Gastrocnemius medialis (tissue), 4 donors: ENCODE measurements around the gene MAPKAP1. TPM values are rescaled to one million over a fixed set of nuclear protein-coding genes. Genes with fewer than 3 reads are reported as not detected.
A peak's percentile ranks its signal among the peaks of the same experiment; 100 is the strongest.

Source experiments
- ATAC-seq, 2 donors: fragments of 150-250 bp; one replicate each; pipeline ENCODE4 v1.9.1; 2016
- DNase-seq, 2 donors: peaks; one replicate each; pipeline ENCODE4 v3.0.0-alpha.2; 2019
- H3K27ac ChIP-seq, 4 donors: fragments of 200-600 bp; sonication (generic); 1 replicate in 1 of 4; 2 replicates in 3 of 4; pipeline ENCODE4 v1.5.1; 2016 to 2018; ENCODE audit warnings: mild to moderate bottlenecking in 2 of 4, moderate library complexity in 1 of 4
- H3K27me3 ChIP-seq, 3 donors: fragments of 200-600 bp; sonication (generic) in 2 of 3; 1 replicate in 1 of 3; 2 replicates in 2 of 3; pipeline versions ENCODE4 v1.5.1 to v1.6.0; 2016 to 2019; ENCODE audit warnings: mild to moderate bottlenecking in 1 of 3, moderate library complexity in 1 of 3
- H3K36me3 ChIP-seq, 2 donors: fragments of 200-600 bp; sonication (generic) in 1 of 2; one replicate each; pipeline ENCODE4 v1.5.1; 2017 to 2018
- H3K4me1 ChIP-seq, 2 donors: fragments of 200-600 bp; sonication (generic) in 1 of 2; one replicate each; pipeline ENCODE4 v1.5.1; 2016 to 2017; ENCODE audit warnings: mild to moderate bottlenecking in 2 of 2
- H3K4me3 ChIP-seq, 4 donors: fragments of 200-600 bp; sonication (generic) in 3 of 4; 1 replicate in 1 of 4; 2 replicates in 3 of 4; pipeline ENCODE4 v1.5.1; 2016 to 2019; ENCODE audit warnings: mild to moderate bottlenecking in 2 of 4
- H3K9me3 ChIP-seq, 3 donors: fragments of 200-600 bp; sonication (generic) in 2 of 3; 1 replicate in 1 of 3; 2 replicates in 2 of 3; pipeline ENCODE4 v1.5.1; 2016 to 2019
- POLR2A ChIP-seq, 2 donors: fragments of 450-650 bp; IDR thresholded peaks; one replicate each; pipeline ENCODE4 v1.6.1; 2017; ENCODE audit warnings: antibody characterized with exemption in 2 of 2, mild to moderate bottlenecking in 2 of 2, moderate library complexity in 2 of 2
- in situ Hi-C, 4 donors: fragments of 200-750 bp; cut with MboI; loops; one replicate each; pipeline versions ENCODE4 v1.15.0 to v1.8.0; 2017; ENCODE audit warnings: low sequenced_read_pairs in 4 of 4
- intact Hi-C: fragments of 100-400 bp; cut with DNase I; formaldehyde crosslinking; loops from one replicate; pipeline ENCODE4 v1.15.1; 2023; ENCODE audit warnings: low total_unique reads
- total RNA-seq, 4 donors: library from RNA; depleted of rRNA; stranded (reverse); fragments of >200 nt; gene quantifications; one replicate each; pipeline versions ENCODE4 v1.1.0 to v1.2.3, GENCODE V29; 2016
- TF ChIP-seq, protein P1 (sequence below), 5 experiments: fragments of 450-650 bp in 3 of 5; fragments of 200-600 bp in 2 of 5; sonication (generic) in 2 of 5; IDR thresholded peaks in 4 of 5; conservative IDR thresholded peaks in 1 of 5; 1 replicate in 4 of 5; 2 replicates in 1 of 5; pipeline ENCODE4 v1.5.1; 2016 to 2019; ENCODE audit warnings: antibody characterized with exemption in 5 of 5, mild to moderate bottlenecking in 3 of 5, moderate library complexity in 3 of 5

MAPKAP1 gene
- total RNA-seq, 4 donors from 2014 or later: 58.2 to 123 (median 104) TPM

GRCh38 chr9:125651576-125652232 lies 55.3 kb downstream of the MAPKAP1 start:
- Histone ChIP-seq H3K27me3 (no peaks in the 10 kb centered on the region), H3K9me3 (no peaks in the 10 kb centered on the region), H3K4me1 (peaks cover 7 to 11% of the 10 kb centered on the region in 2 donors), H3K36me3 (no peaks in the 10 kb centered on the region), H3K27ac (no peak overlapping the region), H3K4me3 (no peak overlapping the region)
- no peak for DNase-seq
- intact Hi-C loops: no loop called here
- ATAC-seq: no peak
- in situ Hi-C loops: no loop called here
- TF ChIP-seq POLR2A (IDR thresholded peaks at IDR 0.05): no peak
- TF ChIP-seq, protein P1, sequence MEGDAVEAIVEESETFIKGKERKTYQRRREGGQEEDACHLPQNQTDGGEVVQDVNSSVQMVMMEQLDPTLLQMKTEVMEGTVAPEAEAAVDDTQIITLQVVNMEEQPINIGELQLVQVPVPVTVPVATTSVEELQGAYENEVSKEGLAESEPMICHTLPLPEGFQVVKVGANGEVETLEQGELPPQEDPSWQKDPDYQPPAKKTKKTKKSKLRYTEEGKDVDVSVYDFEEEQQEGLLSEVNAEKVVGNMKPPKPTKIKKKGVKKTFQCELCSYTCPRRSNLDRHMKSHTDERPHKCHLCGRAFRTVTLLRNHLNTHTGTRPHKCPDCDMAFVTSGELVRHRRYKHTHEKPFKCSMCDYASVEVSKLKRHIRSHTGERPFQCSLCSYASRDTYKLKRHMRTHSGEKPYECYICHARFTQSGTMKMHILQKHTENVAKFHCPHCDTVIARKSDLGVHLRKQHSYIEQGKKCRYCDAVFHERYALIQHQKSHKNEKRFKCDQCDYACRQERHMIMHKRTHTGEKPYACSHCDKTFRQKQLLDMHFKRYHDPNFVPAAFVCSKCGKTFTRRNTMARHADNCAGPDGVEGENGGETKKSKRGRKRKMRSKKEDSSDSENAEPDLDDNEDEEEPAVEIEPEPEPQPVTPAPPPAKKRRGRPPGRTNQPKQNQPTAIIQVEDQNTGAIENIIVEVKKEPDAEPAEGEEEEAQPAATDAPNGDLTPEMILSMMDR (IDR thresholded peaks at IDR 0.05 in 4 of 5, conservative IDR thresholded peaks at IDR 0.05 in 1 of 5): no peak

GRCh38 chr9:125650271-125650737 lies 56.7 kb downstream of the MAPKAP1 start:
- H3K36me3 ChIP-seq: no peaks in the 10 kb centered on the region
- ATAC-seq (no peak), DNase-seq (no peak)
- no peaks in the 10 kb centered on the region for H3K9me3 ChIP-seq
- TF ChIP-seq POLR2A (IDR thresholded peaks at IDR 0.05): no peak
- TF ChIP-seq, protein P1 (IDR thresholded peaks at IDR 0.05 in 4 of 5, conservative IDR thresholded peaks at IDR 0.05 in 1 of 5): no peak
- intact Hi-C loops (no loop called here), in situ Hi-C loops (no loop called here)
- no peaks in the 10 kb centered on the region for H3K27me3 ChIP-seq
- no peak overlapping the region for H3K27ac ChIP-seq
- H3K4me3 ChIP-seq: no peak overlapping the region
- peaks cover 14 to 20% of the 10 kb centered on the region in 2 donors for H3K4me1 ChIP-seq

DNA sequence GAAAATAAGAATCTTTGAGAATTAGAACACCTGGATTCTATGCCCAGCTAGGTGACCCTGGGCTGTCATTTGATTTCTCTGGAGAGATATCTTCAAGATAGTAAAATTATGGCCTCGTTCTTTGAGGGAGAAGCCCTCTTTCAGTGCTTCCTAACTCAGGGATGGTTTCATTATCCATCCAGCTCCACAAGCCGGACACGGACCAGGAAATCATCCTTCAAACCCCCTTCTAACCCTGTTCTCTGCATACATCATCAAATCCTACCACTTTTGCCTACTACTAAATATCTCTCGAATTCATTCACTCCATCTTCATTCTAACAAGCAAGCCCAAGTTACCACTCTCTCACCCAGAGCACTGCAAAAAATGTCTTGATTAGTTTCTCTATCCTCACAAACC lies 57.2 kb downstream of the MAPKAP1 start:
- in situ Hi-C loops: loop anchor here in 2 of 4 donors (25.0 kb wide), 1 partner anchor 238 kb away; no protein-coding TSS in a partner anchor
- TF ChIP-seq POLR2A (IDR thresholded peaks at IDR 0.05): no peak
- TF ChIP-seq, protein P1 (IDR thresholded peaks at IDR 0.05 in 4 of 5, conservative IDR thresholded peaks at IDR 0.05 in 1 of 5): no peak
- H3K36me3 ChIP-seq: no peaks in the 10 kb centered on the region
- DNase-seq: no peak
- intact Hi-C loops: no loop called here
- H3K9me3 ChIP-seq: no peaks in the 10 kb centered on the region
- H3K27ac ChIP-seq: no peak overlapping the region
- no peak for ATAC-seq
- no peak overlapping the region for H3K4me3 ChIP-seq
- no peaks in the 10 kb centered on the region for H3K27me3 ChIP-seq
- peaks cover 14 to 20% of the 10 kb centered on the region in 2 donors for H3K4me1 ChIP-seq

DNA sequence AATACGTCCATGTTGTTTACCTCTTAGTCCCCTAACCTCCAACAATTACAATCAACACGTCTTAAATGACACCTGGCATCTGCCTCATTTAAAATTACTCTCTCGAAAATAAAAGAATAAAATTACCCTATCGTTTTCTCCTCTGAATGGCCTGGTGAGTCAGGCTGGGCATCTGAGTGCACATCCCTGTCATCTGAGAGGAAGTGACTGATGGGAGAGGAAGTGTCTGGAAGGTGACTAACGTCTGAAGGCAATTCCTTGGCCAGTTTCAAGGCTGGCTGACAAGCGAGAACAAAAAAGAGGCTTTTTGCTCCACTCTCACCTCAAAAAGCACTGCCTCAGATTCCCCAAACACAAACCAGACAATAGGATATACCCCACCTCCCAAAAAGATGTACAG lies 57.7 kb downstream of the MAPKAP1 start:
- peak in 1 of 2 donors; percentile 4 for DNase-seq
- Histone ChIP-seq H3K27ac (peak overlapping the region in 1 of 4 donors; percentile 2), H3K4me3 (no peak overlapping the region), H3K4me1 (peaks cover 14 to 20% of the 10 kb centered on the region in 2 donors), H3K27me3 (no peaks in the 10 kb centered on the region), H3K36me3 (no peaks in the 10 kb centered on the region), H3K9me3 (no peaks in the 10 kb centered on the region)
- TF ChIP-seq POLR2A (IDR thresholded peaks at IDR 0.05): no peak
- TF ChIP-seq, protein P1 (IDR thresholded peaks at IDR 0.05 in 4 of 5, conservative IDR thresholded peaks at IDR 0.05 in 1 of 5): no peak
- ATAC-seq: peak; percentile 65 to 66
- intact Hi-C loops (no loop called here), in situ Hi-C loops (loop anchor here in 2 of 4 donors (25.0 kb wide), 1 partner anchor 237 kb away; no protein-coding TSS in a partner anchor)
